HCT116 (cell line): ENCODE data around the gene DNAL4. TPM values are rescaled to one million over a fixed set of nuclear protein-coding genes. Genes with fewer than 3 reads are reported as not detected.

Experiments used
- ATAC-seq: fragments of 200-7000 bp; cut with Tn5 transposase; 2 replicates; pipeline ENCODE4 v1.9.1; 2020; ENCODE audit warnings: mild to moderate bottlenecking, moderate library complexity
- BruUV-seq: library from RNA; stranded (reverse); fragments of 400-500 nt; replicated peaks from 2 replicates; lab custom pipeline; 2021; lab: Mats Ljungman, UMichigan
- CTCF ChIA-PET: fragments of 300-600 bp; sonication (Branson Sonifier 250); formaldehyde crosslinking; loops from one replicate; lab custom pipeline; 2021; ENCODE audit warnings: antibody characterized with exemption; lab: Charles Lee
- POLR2A ChIA-PET: fragments of 300-600, 350-600 bp; sonication (Branson Sonifier 250); formaldehyde crosslinking; loops from one replicate; lab custom pipeline; 2021; ENCODE audit warnings: antibody characterized with exemption; lab: Charles Lee
- RAD21 ChIA-PET, 2 experiments: fragments of 300-600 bp; sonication (Branson Sonifier 250); formaldehyde crosslinking; loops; one replicate each; lab custom pipeline; 2023; ENCODE audit warnings: low total read pairs in 2 of 2; ENCODE audit not compliant: uncharacterized antibody in 2 of 2, unreplicated experiment in 2 of 2, low non-redundant PET in 1 of 2; lab: Charles Lee
- DNase-seq: peaks from one replicate; pipeline ENCODE4 v3.0.0-alpha.2; 2010; ENCODE audit warnings: low read depth, low spot score
- H2AFZ ChIP-seq: fragments of 200-600 bp; shearing (Covaris generic), sonication (generic); 2 replicates; pipeline ENCODE4 v1.6.1; 2017; ENCODE audit warnings: low read depth, mixed run types, mixed read lengths, antibody characterized with exemption, low read length; ENCODE audit not compliant: poor library complexity, severe bottlenecking
- H3K27ac ChIP-seq: 2 replicates; pipeline ENCODE4 v1.5.1; 2012; ENCODE audit warnings: low read depth, low read length
- H3K27me3 ChIP-seq: fragments of 200-600 bp; sonication (generic); 2 replicates; pipeline ENCODE4 v1.6.1; 2016; ENCODE audit warnings: mixed run types, low read length, mixed read lengths; ENCODE audit not compliant: insufficient read depth
- H3K36me3 ChIP-seq, 2 experiments: fragments of 200-500 bp in 1 of 2; fragments of 200-600 bp in 1 of 2; sonication (Bioruptor generic) in 1 of 2; sonication (generic) in 1 of 2; 2 replicates each; pipeline versions ENCODE4 v1.5.1 to v1.6.1; 2014 to 2016; ENCODE audit warnings: low read length in 2 of 2, inconsistent platforms in 1 of 2, mixed read lengths in 1 of 2, mixed run types in 1 of 2; ENCODE audit not compliant: insufficient read depth in 2 of 2, control insufficient read depth in 1 of 2
- H3K4me1 ChIP-seq, 2 experiments: fragments of 200-600 bp in 1 of 2; sonication (generic) in 1 of 2; 2 replicates each; pipeline versions ENCODE4 v1.5.1 to v1.6.1; 2012 to 2017; ENCODE audit warnings: low read length in 2 of 2, inconsistent platforms in 1 of 2, mild to moderate bottlenecking in 1 of 2, mixed read lengths in 1 of 2, mixed run types in 1 of 2, moderate library complexity in 1 of 2; ENCODE audit not compliant: insufficient read depth in 2 of 2, control insufficient read depth in 1 of 2
- H3K4me2 ChIP-seq: fragments of 200-600 bp; sonication (generic); 2 replicates; pipeline ENCODE4 v1.6.1; 2017; ENCODE audit warnings: mixed run types, low read length, mixed read lengths
- H3K4me3 ChIP-seq, 2 experiments: fragments of 200-600 bp in 1 of 2; sonication (generic) in 1 of 2; replicated peaks in 1 of 2; 2 replicates each; pipeline ENCODE4 v1.5.1; 2011 to 2016; ENCODE audit warnings: low read length in 2 of 2, control low read depth in 1 of 2, low read depth in 1 of 2, mild to moderate bottlenecking in 1 of 2, mixed read lengths in 1 of 2, mixed run types in 1 of 2
- H3K79me2 ChIP-seq: fragments of 200-600 bp; sonication (generic); 2 replicates; pipeline ENCODE4 v1.6.1; 2017; ENCODE audit warnings: mild to moderate bottlenecking, mixed run types, low read length, moderate library complexity, mixed read lengths; ENCODE audit not compliant: insufficient read depth
- H3K9ac ChIP-seq: fragments of 200-600 bp; sonication (generic); 2 replicates; pipeline ENCODE4 v1.6.1; 2016; ENCODE audit warnings: low read length, mixed read lengths
- H3K9me2 ChIP-seq: fragments of 200-600 bp; sonication (generic), shearing (Covaris generic); 2 replicates; pipeline ENCODE4 v1.6.1; 2017; ENCODE audit warnings: mixed run types, mild to moderate bottlenecking, moderate library complexity; ENCODE audit not compliant: insufficient read depth
- H3K9me3 ChIP-seq, 2 experiments: fragments of 200-500 bp in 1 of 2; fragments of 200-600 bp in 1 of 2; sonication (Bioruptor generic) in 1 of 2; sonication (generic) in 1 of 2; 2 replicates each; pipeline ENCODE4 v1.6.1; 2014 to 2017; ENCODE audit warnings: low read length in 2 of 2, mixed read lengths in 2 of 2, inconsistent platforms in 1 of 2, low read depth in 1 of 2, mild to moderate bottlenecking in 1 of 2, mixed run types in 1 of 2, moderate library complexity in 1 of 2; ENCODE audit not compliant: control insufficient read depth in 1 of 2, insufficient read depth in 1 of 2
- H4K20me1 ChIP-seq: fragments of 200-600 bp; sonication (generic), shearing (Covaris generic); 2 replicates; pipeline ENCODE4 v1.6.1; 2017; ENCODE audit warnings: mixed run types, mild to moderate bottlenecking, moderate library complexity; ENCODE audit not compliant: insufficient read depth
- EGR1 ChIP-seq: IDR thresholded peaks from 2 replicates; pipeline ENCODE4 v1.6.1; 2012; ENCODE audit warnings: low read depth
- EZH2 ChIP-seq: fragments of 200-600 bp; sonication (generic); IDR thresholded peaks from 2 replicates; pipeline ENCODE4 v1.6.1; 2017; ENCODE audit warnings: antibody characterized with exemption, mixed run types
- JUND ChIP-seq: IDR thresholded peaks from 2 replicates; pipeline ENCODE4 v1.6.1; 2012
- POLR2A ChIP-seq: IDR thresholded peaks from 2 replicates; pipeline ENCODE4 v1.7.0; 2011; ENCODE audit warnings: borderline replicate concordance; ENCODE audit not compliant: insufficient read depth, insufficient read length; ENCODE audit errors: extremely low read depth
- SIN3A ChIP-seq: IDR thresholded peaks from 2 replicates; pipeline ENCODE4 v1.6.1; 2012; ENCODE audit warnings: low read depth
- TCF7L2 ChIP-seq: IDR thresholded peaks from 2 replicates; pipeline ENCODE4 v1.7.0; 2011; ENCODE audit warnings: borderline replicate concordance, inconsistent platforms; ENCODE audit not compliant: insufficient read depth, insufficient read length; ENCODE audit errors: extremely low read depth
- ZFX ChIP-seq: fragments of 450-650 bp; IDR thresholded peaks from 2 replicates; pipeline ENCODE4 v1.6.1; 2017
- intact Hi-C: fragments of 100-400 bp; cut with micrococcal nuclease; formaldehyde crosslinking; loops from 2 replicates; pipeline ENCODE4 v1.10.0; 2022
- total RNA-seq: library from RNA; stranded (reverse); gene quantifications from one replicate; pipeline ENCODE4 v1.2.1, GENCODE V29; 2021; ENCODE audit not compliant: unreplicated experiment
- TF ChIP-seq, protein P1 (sequence below): IDR thresholded peaks from 2 replicates; pipeline ENCODE4 v1.6.1; 2011; ENCODE audit warnings: mild to moderate bottlenecking, low read length, moderate library complexity; ENCODE audit not compliant: insufficient replicate concordance; ENCODE audit errors: extremely low read depth
- TF ChIP-seq, protein P2 (sequence below), 3 experiments: fragments of 200-600 bp in 1 of 3; sonication (generic) in 1 of 3; IDR thresholded peaks in 2 of 3; conservative IDR thresholded peaks in 1 of 3; 2 replicates each; pipeline ENCODE4 v1.5.1; 2012 to 2017; ENCODE audit warnings: low read depth in 2 of 3, low read length in 2 of 3, antibody characterized with exemption in 1 of 3, borderline replicate concordance in 1 of 3, control low read depth in 1 of 3, mild to moderate bottlenecking in 1 of 3, mixed read lengths in 1 of 3, mixed run types in 1 of 3, moderate library complexity in 1 of 3; ENCODE audit not compliant: insufficient read depth in 1 of 3

Gene DNAL4
- total RNA-seq, 1 experiment from 2014 or later: 18.3 TPM

DNA sequence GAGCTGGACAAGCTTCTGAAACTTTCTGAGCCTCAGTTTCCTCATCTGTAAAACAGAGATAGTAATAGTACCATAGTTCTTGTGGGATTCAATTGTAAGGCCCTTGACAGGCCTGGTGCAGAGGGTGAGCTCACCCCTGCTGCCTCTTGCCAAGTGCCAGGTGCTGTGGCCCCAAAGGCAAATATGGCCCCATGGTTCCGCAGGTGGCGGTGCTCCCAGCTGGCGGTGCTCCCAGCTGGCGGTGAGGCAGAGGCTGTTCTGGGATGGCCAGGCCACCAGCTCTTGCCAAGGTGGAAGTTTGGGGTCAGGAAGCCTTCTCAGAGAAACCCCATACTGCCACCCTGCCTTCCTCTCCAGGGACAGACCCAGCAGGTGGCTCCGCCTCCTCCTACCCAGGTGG, 41.0 kb upstream of the DNAL4 start:
- POLR2A ChIA-PET: no interaction called here
- Histone ChIP-seq H3K4me3 (no peak overlapping the region), H3K36me3 (no peaks in the 10 kb centered on the region), H3K9ac (no peak overlapping the region), H3K9me2 (no peaks in the 10 kb centered on the region), H2AFZ (no peak overlapping the region), H3K79me2 (no peaks in the 10 kb centered on the region), H3K9me3 (no peaks in the 10 kb centered on the region), H3K27me3 (no peaks in the 10 kb centered on the region), H3K4me2 (no peak overlapping the region), H3K27ac (no peak overlapping the region), H4K20me1 (no peaks in the 10 kb centered on the region), H3K4me1 (peaks cover 10 to 33% of the 10 kb centered on the region in 2 experiments)
- no TSS peak for BruUV-seq
- TF ChIP-seq JUND (no peak), TCF7L2 (no peak), POLR2A (no peak), SIN3A (no peak), EZH2 (no peak), ZFX (no peak), EGR1 (no peak)
- TF ChIP-seq, protein P1, sequence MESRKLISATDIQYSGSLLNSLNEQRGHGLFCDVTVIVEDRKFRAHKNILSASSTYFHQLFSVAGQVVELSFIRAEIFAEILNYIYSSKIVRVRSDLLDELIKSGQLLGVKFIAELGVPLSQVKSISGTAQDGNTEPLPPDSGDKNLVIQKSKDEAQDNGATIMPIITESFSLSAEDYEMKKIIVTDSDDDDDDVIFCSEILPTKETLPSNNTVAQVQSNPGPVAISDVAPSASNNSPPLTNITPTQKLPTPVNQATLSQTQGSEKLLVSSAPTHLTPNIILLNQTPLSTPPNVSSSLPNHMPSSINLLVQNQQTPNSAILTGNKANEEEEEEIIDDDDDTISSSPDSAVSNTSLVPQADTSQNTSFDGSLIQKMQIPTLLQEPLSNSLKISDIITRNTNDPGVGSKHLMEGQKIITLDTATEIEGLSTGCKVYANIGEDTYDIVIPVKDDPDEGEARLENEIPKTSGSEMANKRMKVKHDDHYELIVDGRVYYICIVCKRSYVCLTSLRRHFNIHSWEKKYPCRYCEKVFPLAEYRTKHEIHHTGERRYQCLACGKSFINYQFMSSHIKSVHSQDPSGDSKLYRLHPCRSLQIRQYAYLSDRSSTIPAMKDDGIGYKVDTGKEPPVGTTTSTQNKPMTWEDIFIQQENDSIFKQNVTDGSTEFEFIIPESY: no peak
- TF ChIP-seq, protein P2, sequence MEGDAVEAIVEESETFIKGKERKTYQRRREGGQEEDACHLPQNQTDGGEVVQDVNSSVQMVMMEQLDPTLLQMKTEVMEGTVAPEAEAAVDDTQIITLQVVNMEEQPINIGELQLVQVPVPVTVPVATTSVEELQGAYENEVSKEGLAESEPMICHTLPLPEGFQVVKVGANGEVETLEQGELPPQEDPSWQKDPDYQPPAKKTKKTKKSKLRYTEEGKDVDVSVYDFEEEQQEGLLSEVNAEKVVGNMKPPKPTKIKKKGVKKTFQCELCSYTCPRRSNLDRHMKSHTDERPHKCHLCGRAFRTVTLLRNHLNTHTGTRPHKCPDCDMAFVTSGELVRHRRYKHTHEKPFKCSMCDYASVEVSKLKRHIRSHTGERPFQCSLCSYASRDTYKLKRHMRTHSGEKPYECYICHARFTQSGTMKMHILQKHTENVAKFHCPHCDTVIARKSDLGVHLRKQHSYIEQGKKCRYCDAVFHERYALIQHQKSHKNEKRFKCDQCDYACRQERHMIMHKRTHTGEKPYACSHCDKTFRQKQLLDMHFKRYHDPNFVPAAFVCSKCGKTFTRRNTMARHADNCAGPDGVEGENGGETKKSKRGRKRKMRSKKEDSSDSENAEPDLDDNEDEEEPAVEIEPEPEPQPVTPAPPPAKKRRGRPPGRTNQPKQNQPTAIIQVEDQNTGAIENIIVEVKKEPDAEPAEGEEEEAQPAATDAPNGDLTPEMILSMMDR (IDR thresholded peaks at IDR 0.05 in 2 of 3, conservative IDR thresholded peaks at IDR 0.05 in 1 of 3; ENCODE audit: borderline replicate concordance in 1 of 3, insufficient read depth in 1 of 3, low read depth in 2 of 3, low read length in 2 of 3): no peak
- CTCF ChIA-PET: no interaction called here
- ATAC-seq (no peak), DNase-seq (no peak)
- intact Hi-C loops: no loop called here
- RAD21 ChIA-PET: no interaction called here
